Measurements from ENCODE around the gene MESP1.

- no peak for TF ChIP-seq CTCF (IDR thresholded peaks at IDR 0.05; ENCODE audit: low read length)
- TF ChIP-seq EZH2 (optimal IDR thresholded peaks at IDR 0.05; ENCODE audit: low read depth, low read length) = no peak
- TF ChIP-seq EZH2phosphoT487 (IDR thresholded peaks at IDR 0.05; ENCODE audit: low read length) = no peak
Observed at GRCh38 chr15:89749526-89749925, 1.5 kb downstream of the MESP1 start.
